Testis (tissue), 3 donors: Measurements from ENCODE around the gene DIPK2B. TPM values are rescaled to one million over a fixed set of nuclear protein-coding genes. Genes with fewer than 3 reads are reported as not detected.

Experiments
- DNase-seq: peaks from one replicate; pipeline ENCODE4 v3.0.0-alpha.2; 2019
- H3K27ac ChIP-seq, 2 donors: fragments of 200-600 bp; sonication (generic); one replicate each; pipeline ENCODE4 v1.5.1; 2019
- H3K27me3 ChIP-seq: fragments of 200-600 bp; sonication (generic); one replicate; pipeline ENCODE4 v1.5.1; 2019
- H3K36me3 ChIP-seq: fragments of 200-600 bp; sonication (generic); one replicate; pipeline ENCODE4 v1.5.1; 2017; ENCODE audit warnings: low read depth; ENCODE audit errors: missing control alignments
- H3K4me1 ChIP-seq: fragments of 200-600 bp; sonication (generic); one replicate; pipeline ENCODE4 v1.5.1; 2019
- H3K4me3 ChIP-seq, 2 donors: fragments of 200-600 bp; sonication (generic); one replicate each; pipeline ENCODE4 v1.5.1; 2017 to 2019
- H3K9me3 ChIP-seq: fragments of 200-600 bp; sonication (generic); one replicate; pipeline ENCODE4 v1.5.1; 2017
- CTCF ChIP-seq, 3 experiments: fragments of 450-650 bp in 2 of 3; fragments of 200-600 bp in 1 of 3; sonication (generic) in 1 of 3; IDR thresholded peaks; one replicate each; pipeline ENCODE4 v1.5.1; 2016 to 2019; ENCODE audit warnings: antibody characterized with exemption in 3 of 3, mild to moderate bottlenecking in 2 of 3, moderate library complexity in 1 of 3
- POLR2A ChIP-seq: fragments of 450-650 bp; IDR thresholded peaks from one replicate; pipeline ENCODE4 v1.6.1; 2017; ENCODE audit warnings: antibody characterized with exemption, mild to moderate bottlenecking, moderate library complexity
- WGBS, 2 donors: methylation state at CpG; one replicate each; pipeline ENCODE4 v1.1.5; 2018; 5-methylcytosine and 5-hydroxymethylcytosine counted together
- intact Hi-C: fragments of 100-400 bp; cut with DNase I; formaldehyde crosslinking; loops from one replicate; pipeline ENCODE4 v1.15.1; 2023; ENCODE audit warnings: low total_unique reads
- polyA plus RNA-seq: library from polyadenylated mRNA; stranded (reverse); fragments of 350-450 nt; fragmentation: Illumina TruSeq; extraction: RNeasy Lipid Tissue Mini Kit (QIAGEN cat#74804); gene quantifications from one replicate; pipeline ENCODE4 v1.2.3, GENCODE V29; 2014; ENCODE audit warnings: low read depth, low replicate concordance; ENCODE audit not compliant: insufficient read depth
- total RNA-seq, 2 donors: library from RNA; depleted of rRNA; stranded (reverse); fragments of >200 nt; gene quantifications; one replicate each; pipeline ENCODE4 v1.2.3, GENCODE V29; 2016

Gene DIPK2B
- total and polyA plus RNA-seq, 3 donors from 2014 or later: 4.0 to 5.8 (median 5.6) TPM

- H3K36me3 ChIP-seq: no peaks in the 10 kb centered on the region
- H3K4me1 ChIP-seq: no peaks in the 10 kb centered on the region
- no peak for DNase-seq
- H3K9me3 ChIP-seq: no peaks in the 10 kb centered on the region
- H3K4me3 ChIP-seq: no peak overlapping the region
- WGBS, 2 donors: 88% methylated on average over 4 of the region's 4 CpGs; no CpG with 5 or more reads in 1 of the 2 donors
- H3K27me3 ChIP-seq: no peaks in the 10 kb centered on the region
- TF ChIP-seq CTCF (IDR thresholded peaks at IDR 0.05) (no peak), POLR2A (no peak)
- no peak overlapping the region for H3K27ac ChIP-seq
- intact Hi-C loops: no loop called here
Observed at GRCh38 chrX:45154033-45154360, 46.7 kb downstream of the DIPK2B start.
